ENCODE data around the gene GRXCR2. TPM values are rescaled to one million over a fixed set of nuclear protein-coding genes. Genes with fewer than 3 reads are reported as not detected.

GRXCR2 gene
- total RNA-seq, 1 experiment from 2014 or later, result not detected

DNA sequence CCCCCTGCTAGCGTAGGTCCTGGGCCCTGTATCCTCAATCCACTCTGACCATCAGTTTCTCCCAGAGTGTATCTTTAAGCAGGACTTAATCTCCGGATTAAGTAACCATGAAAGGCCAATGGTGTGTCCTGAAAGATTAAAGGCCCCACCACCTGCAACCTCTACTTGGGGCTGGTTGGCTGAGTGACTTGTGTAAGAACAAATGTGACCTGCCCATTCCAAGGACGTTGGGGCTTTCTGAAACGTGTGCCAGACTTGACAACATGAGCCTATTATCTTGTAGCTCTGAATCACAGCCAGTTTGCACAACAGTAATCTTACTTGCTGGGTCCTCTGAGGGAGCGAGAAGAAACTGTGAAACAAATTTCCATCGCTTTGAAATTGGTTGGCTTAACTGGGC, 34.5 kb downstream of the GRXCR2 start:
- Histone ChIP-seq H3K4me1 (ENCODE audit: control insufficient read depth in 1 of 2, insufficient read depth in 2 of 2, low read length in 2 of 2) (peaks cover 16 to 27% of the 10 kb centered on the region in 2 experiments), H3K27ac (ENCODE audit: low read depth, low read length) (no peak overlapping the region), H3K27me3 (ENCODE audit: insufficient read depth, low read length) (no peaks in the 10 kb centered on the region), H3K36me3 (ENCODE audit: control insufficient read depth in 1 of 2, insufficient read depth in 2 of 2, low read length in 2 of 2) (no peaks in the 10 kb centered on the region), H4K20me1 (ENCODE audit: insufficient read depth) (no peaks in the 10 kb centered on the region), H3K9me3 (ENCODE audit: control insufficient read depth in 1 of 2, insufficient read depth in 1 of 2, low read depth in 1 of 2, low read length in 2 of 2) (no peaks in the 10 kb centered on the region), H3K9me2 (ENCODE audit: insufficient read depth) (no peaks in the 10 kb centered on the region), H2AFZ (ENCODE audit: low read depth, low read length, poor library complexity, severe bottlenecking) (no peak overlapping the region), H3K79me2 (ENCODE audit: insufficient read depth, low read length) (peaks cover 14% of the 10 kb centered on the region), H3K4me2 (ENCODE audit: low read length) (no peak overlapping the region), H3K9ac (ENCODE audit: low read length) (no peak overlapping the region), H3K4me3 (replicated peaks in 1 of 2; ENCODE audit: low read depth in 1 of 2, low read length in 2 of 2) (no peak overlapping the region)
- TF ChIP-seq ZFX (IDR thresholded peaks at IDR 0.05) (no peak), POLR2A (IDR thresholded peaks at IDR 0.05; ENCODE audit: borderline replicate concordance, extremely low read depth, insufficient read depth, insufficient read length) (no peak), TCF7L2 (IDR thresholded peaks at IDR 0.05; ENCODE audit: borderline replicate concordance, extremely low read depth, insufficient read depth, insufficient read length) (no peak), EGR1 (IDR thresholded peaks at IDR 0.05; ENCODE audit: low read depth) (no peak), ELF1 (IDR thresholded peaks at IDR 0.05; ENCODE audit: borderline replicate concordance, low read depth) (no peak), YY1 (IDR thresholded peaks at IDR 0.05; ENCODE audit: extremely low read depth, insufficient replicate concordance, low read depth, low read length) (no peak), CEBPB (IDR thresholded peaks at IDR 0.05; ENCODE audit: low read depth) (no peak), EZH2 (IDR thresholded peaks at IDR 0.05) (no peak), SP1 (IDR thresholded peaks at IDR 0.05; ENCODE audit: low read depth) (no peak), FOSL1 (IDR thresholded peaks at IDR 0.05; ENCODE audit: low read depth) (no peak), SIN3A (IDR thresholded peaks at IDR 0.05; ENCODE audit: low read depth) (no peak), JUND (IDR thresholded peaks at IDR 0.05) (no peak), CBX3 (IDR thresholded peaks at IDR 0.05; ENCODE audit: low read depth) (no peak)
- TF ChIP-seq, protein P1, sequence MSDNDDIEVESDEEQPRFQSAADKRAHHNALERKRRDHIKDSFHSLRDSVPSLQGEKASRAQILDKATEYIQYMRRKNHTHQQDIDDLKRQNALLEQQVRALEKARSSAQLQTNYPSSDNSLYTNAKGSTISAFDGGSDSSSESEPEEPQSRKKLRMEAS (IDR thresholded peaks at IDR 0.05), result no peak
- TF ChIP-seq, protein P2, sequence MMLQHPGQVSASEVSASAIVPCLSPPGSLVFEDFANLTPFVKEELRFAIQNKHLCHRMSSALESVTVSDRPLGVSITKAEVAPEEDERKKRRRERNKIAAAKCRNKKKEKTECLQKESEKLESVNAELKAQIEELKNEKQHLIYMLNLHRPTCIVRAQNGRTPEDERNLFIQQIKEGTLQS (IDR thresholded peaks at IDR 0.05), result no peak
- intact Hi-C loops (cut with micrococcal nuclease), result loop anchor here (10.0 kb wide), 1 partner anchor 97 kb away; the partner anchor contains the start of gene SH3RF2
- no TSS peak for BruUV-seq (replicated peaks)
- DNase-seq (ENCODE audit: low read depth, low spot score) (no peak), ATAC-seq (no peak)
- ChIA-PET POLR2A (no interaction called here), CTCF (no interaction called here), RAD21 (ENCODE audit: low non-redundant PET in 1 of 2, low total read pairs in 2 of 2, uncharacterized antibody in 2 of 2, unreplicated experiment in 2 of 2) (no interaction called here)

All from HCT116 (cell line).